ENCODE data around the gene HIPK2.

DNA sequence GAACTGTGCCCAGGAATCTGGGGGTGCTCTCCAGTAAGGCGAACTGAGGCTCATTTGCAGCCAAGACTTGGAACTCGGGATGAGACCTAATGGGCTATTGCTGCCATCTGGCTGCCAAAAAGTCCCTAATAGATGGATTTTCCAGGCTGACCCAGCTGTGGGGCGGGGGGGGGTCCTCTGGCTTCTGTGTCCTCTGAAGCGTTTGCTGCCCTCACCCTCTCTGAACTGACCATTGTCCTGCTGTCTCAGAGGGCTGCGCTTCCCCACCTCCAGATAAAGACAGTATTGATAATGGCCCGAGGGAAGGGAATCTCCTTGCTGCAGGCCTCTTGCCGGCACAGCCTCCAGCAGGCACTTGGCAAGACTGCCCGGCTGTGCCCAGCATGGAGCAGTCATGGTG, 207.7 kb downstream of the HIPK2 start:
- TF ChIP-seq, protein P1, sequence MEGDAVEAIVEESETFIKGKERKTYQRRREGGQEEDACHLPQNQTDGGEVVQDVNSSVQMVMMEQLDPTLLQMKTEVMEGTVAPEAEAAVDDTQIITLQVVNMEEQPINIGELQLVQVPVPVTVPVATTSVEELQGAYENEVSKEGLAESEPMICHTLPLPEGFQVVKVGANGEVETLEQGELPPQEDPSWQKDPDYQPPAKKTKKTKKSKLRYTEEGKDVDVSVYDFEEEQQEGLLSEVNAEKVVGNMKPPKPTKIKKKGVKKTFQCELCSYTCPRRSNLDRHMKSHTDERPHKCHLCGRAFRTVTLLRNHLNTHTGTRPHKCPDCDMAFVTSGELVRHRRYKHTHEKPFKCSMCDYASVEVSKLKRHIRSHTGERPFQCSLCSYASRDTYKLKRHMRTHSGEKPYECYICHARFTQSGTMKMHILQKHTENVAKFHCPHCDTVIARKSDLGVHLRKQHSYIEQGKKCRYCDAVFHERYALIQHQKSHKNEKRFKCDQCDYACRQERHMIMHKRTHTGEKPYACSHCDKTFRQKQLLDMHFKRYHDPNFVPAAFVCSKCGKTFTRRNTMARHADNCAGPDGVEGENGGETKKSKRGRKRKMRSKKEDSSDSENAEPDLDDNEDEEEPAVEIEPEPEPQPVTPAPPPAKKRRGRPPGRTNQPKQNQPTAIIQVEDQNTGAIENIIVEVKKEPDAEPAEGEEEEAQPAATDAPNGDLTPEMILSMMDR (IDR thresholded peaks at IDR 0.05): no peak
- no peak for TF ChIP-seq POLR2A (IDR thresholded peaks at IDR 0.05)

Measured in stomach (tissue), 4 donors.